Gastroesophageal sphincter (tissue), 4 donors: ENCODE data around the gene IQGAP2. TPM values are rescaled to one million over a fixed set of nuclear protein-coding genes. Genes with fewer than 3 reads are reported as not detected.

Experiments
- ATAC-seq: fragments of 150-250 bp; one replicate; pipeline ENCODE4 v1.9.1; 2016; ENCODE audit warnings: mild to moderate bottlenecking, moderate library complexity
- H3K27ac ChIP-seq, 4 donors: fragments of 200-600 bp; sonication (generic) in 3 of 4; 1 replicate in 3 of 4; 2 replicates in 1 of 4; pipeline ENCODE4 v1.5.1; 2016 to 2019
- H3K27me3 ChIP-seq: fragments of 200-600 bp; sonication (generic); one replicate; pipeline ENCODE4 v1.5.1; 2019
- H3K36me3 ChIP-seq, 2 donors: fragments of 200-600 bp; sonication (generic); one replicate each; pipeline ENCODE4 v1.5.1; 2019; ENCODE audit warnings: control low read depth in 1 of 2
- H3K4me1 ChIP-seq, 3 donors: fragments of 200-600 bp; sonication (generic); 1 replicate in 2 of 3; 2 replicates in 1 of 3; pipeline ENCODE4 v1.5.1; 2016 to 2019; ENCODE audit warnings: control low read depth in 2 of 3
- H3K4me3 ChIP-seq, 2 donors: fragments of 200-600 bp; sonication (generic); one replicate each; pipeline ENCODE4 v1.5.1; 2019; ENCODE audit warnings: mild to moderate bottlenecking in 1 of 2, moderate library complexity in 1 of 2
- H3K9me3 ChIP-seq, 3 donors: fragments of 200-600 bp; sonication (generic); one replicate each; pipeline ENCODE4 v1.5.1; 2017 to 2019; ENCODE audit warnings: control low read depth in 2 of 3
- EP300 ChIP-seq: sonication (generic); formaldehyde crosslinking; IDR thresholded peaks from one replicate; pipeline ENCODE4 v1.6.1; 2017; ENCODE audit warnings: antibody characterized with exemption, mild to moderate bottlenecking
- POLR2A ChIP-seq, 2 donors: fragments of 450-650 bp; IDR thresholded peaks; one replicate each; pipeline ENCODE4 v1.6.1; 2017; ENCODE audit warnings: antibody characterized with exemption in 2 of 2, mild to moderate bottlenecking in 2 of 2, moderate library complexity in 1 of 2
- POLR2AphosphoS5 ChIP-seq: sonication (generic); formaldehyde crosslinking; IDR thresholded peaks from one replicate; pipeline ENCODE4 v1.6.1; 2017; ENCODE audit warnings: antibody characterized with exemption
- WGBS, 2 donors: methylation state at CpG; one replicate each; pipeline ENCODE4 v1.1.5; 2018; ENCODE audit warnings: low coverage in 1 of 2; 5-methylcytosine and 5-hydroxymethylcytosine counted together
- total RNA-seq, 4 donors: library from RNA; depleted of rRNA; stranded (reverse); fragments of >200 nt; gene quantifications; one replicate each; pipeline ENCODE4 v1.1.0, GENCODE V29; 2016
- TF ChIP-seq, protein P1 (sequence below), 4 experiments: fragments of 200-600 bp in 2 of 4; fragments of 450-650 bp in 2 of 4; sonication (generic) in 1 of 4; IDR thresholded peaks; one replicate each; pipeline ENCODE4 v1.5.1; 2017 to 2019; ENCODE audit warnings: antibody characterized with exemption in 4 of 4, mild to moderate bottlenecking in 2 of 4, moderate library complexity in 2 of 4

IQGAP2 gene
- total RNA-seq, 4 donors from 2014 or later, result 15.7 to 34.4 (median 25.8) TPM

DNA sequence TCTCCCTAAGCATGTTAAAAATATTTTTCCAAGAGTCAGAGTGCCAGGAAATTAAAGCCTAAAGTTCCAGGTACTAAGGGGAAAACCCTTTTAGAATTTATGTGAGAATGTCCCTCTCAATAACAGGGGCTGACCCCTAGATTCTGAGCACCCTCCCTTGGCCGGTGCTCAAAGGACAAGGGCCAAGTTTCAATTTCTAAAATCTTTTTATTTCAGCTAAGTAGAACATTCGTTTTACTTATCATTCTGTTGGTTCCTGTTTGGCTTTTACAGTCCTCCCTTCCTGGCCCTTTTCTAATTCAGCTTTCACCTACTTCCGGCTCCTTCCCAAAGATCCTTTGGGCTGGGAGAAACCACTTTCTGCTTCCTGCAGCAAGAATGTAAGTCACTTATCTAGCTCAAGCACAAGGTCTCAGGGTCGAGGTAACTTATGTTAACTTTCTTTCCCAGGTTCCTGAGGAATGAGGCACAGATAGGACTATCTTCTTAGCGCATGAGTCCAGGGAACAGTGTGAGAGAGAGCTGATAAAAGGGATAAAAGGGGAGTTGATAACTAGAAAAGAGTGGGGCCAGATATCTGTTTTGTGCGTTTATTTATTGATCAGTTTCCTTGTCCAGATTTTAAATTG lies 254.7 kb downstream of the IQGAP2 start:
- H3K4me1 ChIP-seq, result no peaks in the 10 kb centered on the region
- H3K36me3 ChIP-seq, result no peaks in the 10 kb centered on the region
- no peaks in the 10 kb centered on the region for H3K9me3 ChIP-seq
- TF ChIP-seq, protein P1, sequence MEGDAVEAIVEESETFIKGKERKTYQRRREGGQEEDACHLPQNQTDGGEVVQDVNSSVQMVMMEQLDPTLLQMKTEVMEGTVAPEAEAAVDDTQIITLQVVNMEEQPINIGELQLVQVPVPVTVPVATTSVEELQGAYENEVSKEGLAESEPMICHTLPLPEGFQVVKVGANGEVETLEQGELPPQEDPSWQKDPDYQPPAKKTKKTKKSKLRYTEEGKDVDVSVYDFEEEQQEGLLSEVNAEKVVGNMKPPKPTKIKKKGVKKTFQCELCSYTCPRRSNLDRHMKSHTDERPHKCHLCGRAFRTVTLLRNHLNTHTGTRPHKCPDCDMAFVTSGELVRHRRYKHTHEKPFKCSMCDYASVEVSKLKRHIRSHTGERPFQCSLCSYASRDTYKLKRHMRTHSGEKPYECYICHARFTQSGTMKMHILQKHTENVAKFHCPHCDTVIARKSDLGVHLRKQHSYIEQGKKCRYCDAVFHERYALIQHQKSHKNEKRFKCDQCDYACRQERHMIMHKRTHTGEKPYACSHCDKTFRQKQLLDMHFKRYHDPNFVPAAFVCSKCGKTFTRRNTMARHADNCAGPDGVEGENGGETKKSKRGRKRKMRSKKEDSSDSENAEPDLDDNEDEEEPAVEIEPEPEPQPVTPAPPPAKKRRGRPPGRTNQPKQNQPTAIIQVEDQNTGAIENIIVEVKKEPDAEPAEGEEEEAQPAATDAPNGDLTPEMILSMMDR (IDR thresholded peaks at IDR 0.05), result no peak
- TF ChIP-seq EP300 (no peak), POLR2A (IDR thresholded peaks at IDR 0.05) (no peak), POLR2AphosphoS5 (no peak)
- no peak overlapping the region for H3K27ac ChIP-seq
- 49 to 82% methylated on average over 3 to 5 of the region's 6 CpGs for WGBS, 2 donors
- no peak for ATAC-seq
- H3K27me3 ChIP-seq, result no peaks in the 10 kb centered on the region
- no peak overlapping the region for H3K4me3 ChIP-seq

DNA sequence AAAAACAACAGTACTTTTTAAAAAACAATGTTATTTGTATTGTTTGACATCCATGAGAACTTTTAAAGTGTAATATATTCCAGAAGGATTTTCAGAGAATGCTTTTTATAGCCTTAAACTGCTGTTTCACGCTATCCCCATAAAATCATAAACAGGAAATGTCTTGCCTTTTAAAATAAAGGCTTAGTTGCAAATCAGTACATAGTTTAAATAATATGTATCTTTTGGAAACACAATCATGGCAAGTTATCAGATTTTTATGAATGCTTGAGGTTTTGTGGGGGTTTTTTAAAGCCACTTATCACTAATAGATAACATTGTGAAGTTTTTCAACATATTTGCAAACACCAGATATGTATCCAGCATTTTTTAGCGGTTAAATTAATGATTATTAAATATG lies 257.3 kb downstream of the IQGAP2 start:
- H3K4me1 ChIP-seq, result no peaks in the 10 kb centered on the region
- H3K36me3 ChIP-seq, result no peaks in the 10 kb centered on the region
- no peak overlapping the region for H3K27ac ChIP-seq
- H3K4me3 ChIP-seq, result no peak overlapping the region
- 55 to 60% methylated on average over 1 to 2 of the region's 2 CpGs for WGBS, 2 donors
- TF ChIP-seq EP300, result no peak
- TF ChIP-seq, protein P1 (IDR thresholded peaks at IDR 0.05), result no peak
- no peak for TF ChIP-seq POLR2A (IDR thresholded peaks at IDR 0.05)
- TF ChIP-seq POLR2AphosphoS5, result no peak
- ATAC-seq, result no peak
- H3K9me3 ChIP-seq, result no peaks in the 10 kb centered on the region
- H3K27me3 ChIP-seq, result no peaks in the 10 kb centered on the region

DNA sequence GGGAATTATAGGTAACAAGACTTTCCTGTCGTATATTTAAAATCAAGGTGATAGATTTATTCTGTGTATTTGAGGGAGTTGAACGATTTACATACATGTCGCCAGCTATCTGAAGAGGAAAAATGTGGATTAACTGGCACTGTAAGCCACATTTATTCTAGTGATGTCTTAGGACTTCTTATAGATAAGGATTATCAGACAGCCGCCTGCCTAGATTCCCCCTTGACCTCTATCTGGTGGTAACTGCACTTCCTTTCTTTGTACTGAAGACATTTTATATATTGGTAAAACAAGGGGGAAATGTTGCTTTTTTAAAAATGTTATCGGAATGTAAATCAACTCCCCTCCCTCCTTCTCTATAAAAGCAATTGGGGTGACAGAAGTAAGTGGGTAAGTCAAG lies 259.4 kb downstream of the IQGAP2 start:
- Histone ChIP-seq H3K9me3 (no peaks in the 10 kb centered on the region), H3K27me3 (no peaks in the 10 kb centered on the region), H3K36me3 (no peaks in the 10 kb centered on the region), H3K4me3 (no peak overlapping the region), H3K4me1 (no peaks in the 10 kb centered on the region), H3K27ac (no peak overlapping the region)
- no peak for TF ChIP-seq POLR2AphosphoS5
- no peak for TF ChIP-seq POLR2A (IDR thresholded peaks at IDR 0.05)
- ATAC-seq, result no peak
- WGBS, 2 donors, result 76 to 90% methylated on average over 4 to 5 of the region's 5 CpGs

- Histone ChIP-seq H3K4me1 (no peaks in the 10 kb centered on the region), H3K9me3 (no peaks in the 10 kb centered on the region), H3K4me3 (no peak overlapping the region), H3K36me3 (no peaks in the 10 kb centered on the region), H3K27me3 (no peaks in the 10 kb centered on the region), H3K27ac (no peak overlapping the region)
- no peak for ATAC-seq
- TF ChIP-seq POLR2A (IDR thresholded peaks at IDR 0.05) (no peak), EP300 (no peak), POLR2AphosphoS5 (no peak)
- TF ChIP-seq, protein P1 (IDR thresholded peaks at IDR 0.05), result no peak
- 70 to 74% methylated on average over 3 of the region's 3 CpGs for WGBS, 2 donors
These were observed 260.5 kb downstream of the IQGAP2 start for GRCh38 chr5:76663573-76663972.

DNA sequence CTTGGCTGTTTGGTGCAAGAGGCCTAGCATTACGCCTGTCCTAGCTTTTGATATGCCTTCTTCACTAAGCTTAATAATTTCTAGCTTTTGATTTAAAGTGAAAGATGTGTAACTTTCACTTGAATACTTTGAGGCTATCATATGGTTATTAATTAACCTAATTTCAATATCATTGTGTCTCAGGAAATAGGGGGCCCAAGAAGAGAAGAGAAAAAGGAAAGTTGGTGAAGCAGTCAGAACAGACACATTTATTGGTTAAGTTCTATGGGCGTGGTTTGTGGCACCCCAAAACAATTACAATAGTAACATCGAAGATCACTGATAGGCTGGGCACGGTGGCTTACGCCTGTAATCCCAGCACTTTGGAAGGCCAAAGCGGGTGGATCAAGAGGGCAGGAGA lies 261.0 kb downstream of the IQGAP2 start:
- no peaks in the 10 kb centered on the region for H3K4me1 ChIP-seq
- no peaks in the 10 kb centered on the region for H3K27me3 ChIP-seq
- H3K36me3 ChIP-seq, result no peaks in the 10 kb centered on the region
- H3K27ac ChIP-seq, result no peak overlapping the region
- no peak overlapping the region for H3K4me3 ChIP-seq
- WGBS, 2 donors, result 90% methylated on average over 6 of the region's 6 CpGs
- no peak for ATAC-seq
- TF ChIP-seq, protein P1 (IDR thresholded peaks at IDR 0.05), result no peak
- TF ChIP-seq EP300 (no peak), POLR2A (IDR thresholded peaks at IDR 0.05) (no peak), POLR2AphosphoS5 (no peak)
- H3K9me3 ChIP-seq, result no peaks in the 10 kb centered on the region
